Endometrium (tissue), 2 donors: ENCODE measurements around the gene LITAF.
"Not testable (repeated sequence)": the region's sequence is repeated elsewhere in the genome, so short reads cannot be mapped to it uniquely, and the experiment has no call there.

Source experiments
- FAIRE-seq: peaks from 2 replicates; lab custom pipeline; 2012; peaks lifted over from hg19 to GRCh38; lab: Jason Lieb, UNC
- donor health status: control.
- donor health status: control.

The LITAF gene

GRCh38 chr16:11597235-11598095, 10.7 kb upstream of the LITAF start:
- no peak for FAIRE-seq

GRCh38 chr16:11596572-11597226, 10.0 kb upstream of the LITAF start:
- FAIRE-seq = no peak

- FAIRE-seq = no peak
These were observed 6.9 kb upstream of the LITAF start for GRCh38 chr16:11593581-11593980.

- FAIRE-seq = not testable (repeated sequence)
These were observed 6.4 kb upstream of the LITAF start for GRCh38 chr16:11593076-11593475.

- FAIRE-seq = not testable (repeated sequence)
These were observed 4.9 kb upstream of the LITAF start for GRCh38 chr16:11591630-11592029.

GRCh38 chr16:11589198-11589550, 2.5 kb upstream of the LITAF start:
- FAIRE-seq = no peak

- FAIRE-seq = no peak
These were observed 1.8 kb upstream of the LITAF start for GRCh38 chr16:11588321-11589197.

- FAIRE-seq = no peak
These were observed 1.0 kb upstream of the LITAF start for GRCh38 chr16:11587643-11588247.

GRCh38 chr16:11586378-11586855, 302 bp downstream of the LITAF start:
- no peak for FAIRE-seq

GRCh38 chr16:11585460-11586377, 1.0 kb downstream of the LITAF start:
- no peak for FAIRE-seq

GRCh38 chr16:11583889-11584565, 2.7 kb downstream of the LITAF start:
- no peak for FAIRE-seq

GRCh38 chr16:11583166-11583565, 3.6 kb downstream of the LITAF start:
- no peak for FAIRE-seq

GRCh38 chr16:11582157-11582814, 4.4 kb downstream of the LITAF start:
- FAIRE-seq = no peak

GRCh38 chr16:11581678-11582077, 5.0 kb downstream of the LITAF start:
- FAIRE-seq = no peak

- no peak for FAIRE-seq
These were observed 6.2 kb downstream of the LITAF start for GRCh38 chr16:11580451-11581086.

- FAIRE-seq = not testable (repeated sequence)
These were observed 9.4 kb downstream of the LITAF start for GRCh38 chr16:11577290-11577660.

- FAIRE-seq = no peak
These were observed 10.1 kb downstream of the LITAF start for GRCh38 chr16:11576427-11577289.

- no peak for FAIRE-seq
These were observed 11.5 kb downstream of the LITAF start for GRCh38 chr16:11575223-11575589.
